HT-29 (cell line): Measurements from ENCODE around the gene UBXN2A. TPM values are rescaled to one million over a fixed set of nuclear protein-coding genes. Genes with fewer than 3 reads are reported as not detected.
A peak's percentile ranks its signal among the peaks of the same experiment; 100 is the strongest.

ENCODE experiments used
- DNase-seq: peaks from one replicate; pipeline ENCODE4 v3.0.0-alpha.2; 2015; ENCODE audit warnings: low spot score
- total RNA-seq: library from RNA; depleted of rRNA; stranded (reverse); fragments of >200 nt; shearing (Covaris generic); gene quantifications from 2 replicates; pipeline ENCODE4 v1.2.3, GENCODE V29; 2014; rRNA removed

UBXN2A gene
- 2.8 and 4.7 TPM in 2 replicates for total RNA-seq

GRCh38 chr2:23939987-23940717, at the start of gene UBXN2A:
Gene UBXN2A, plus strand, starts transcription at chr2:23940463. Its CDS starts 17,852 bp downstream, at chr2:23958315.
- peak; percentile 85 for DNase-seq

DNA sequence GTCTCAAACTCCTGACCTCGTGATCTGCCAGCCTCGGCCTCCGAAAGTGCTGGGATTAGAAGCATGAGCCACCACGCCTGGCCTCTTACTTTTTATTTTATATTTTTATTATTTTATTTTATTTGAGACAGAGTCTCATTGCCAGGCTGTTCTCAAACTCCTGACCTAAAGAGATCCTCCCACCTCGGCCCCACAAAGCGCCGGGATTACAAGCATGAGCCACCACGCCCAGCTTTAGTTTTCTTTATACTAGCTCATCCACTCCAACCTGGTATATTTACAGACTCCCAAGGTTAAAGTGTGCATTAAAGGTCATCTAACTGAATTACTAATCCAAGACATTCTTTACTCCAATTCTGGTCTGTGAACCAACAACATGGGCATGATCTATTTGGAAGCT, 40.1 kb upstream of the UBXN2A start:
- DNase-seq: no peak

GRCh38 chr2:23900541-23901322, 39.5 kb upstream of the UBXN2A start:
- peak; percentile 68 for DNase-seq

GRCh38 chr2:23901966-23902846, 38.1 kb upstream of the UBXN2A start:
- DNase-seq: peak; percentile 59

DNA sequence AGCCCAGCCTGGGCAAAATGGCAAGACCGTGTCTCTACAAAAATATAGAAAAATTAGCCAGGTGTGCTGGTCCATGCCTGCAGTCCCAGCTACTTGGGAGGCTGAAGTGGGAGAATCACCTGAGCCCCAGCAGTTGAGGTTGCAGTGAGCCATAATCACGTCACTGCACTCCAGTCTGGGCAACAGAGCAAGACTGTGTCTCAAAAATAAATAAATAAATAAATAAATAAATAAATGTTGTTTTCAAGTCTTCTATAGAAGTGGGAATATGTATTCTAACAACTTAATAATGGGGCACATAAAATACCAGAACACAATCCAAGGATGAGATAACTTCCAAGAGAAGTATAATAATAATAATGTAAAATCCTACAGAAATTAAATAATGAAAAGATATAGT, 37.2 kb upstream of the UBXN2A start:
- no peak for DNase-seq

GRCh38 chr2:23904215-23904614, 36.0 kb upstream of the UBXN2A start:
- no peak for DNase-seq

- no peak for DNase-seq
Measured at GRCh38 chr2:23904692-23905091, 35.6 kb upstream of the UBXN2A start.

DNA sequence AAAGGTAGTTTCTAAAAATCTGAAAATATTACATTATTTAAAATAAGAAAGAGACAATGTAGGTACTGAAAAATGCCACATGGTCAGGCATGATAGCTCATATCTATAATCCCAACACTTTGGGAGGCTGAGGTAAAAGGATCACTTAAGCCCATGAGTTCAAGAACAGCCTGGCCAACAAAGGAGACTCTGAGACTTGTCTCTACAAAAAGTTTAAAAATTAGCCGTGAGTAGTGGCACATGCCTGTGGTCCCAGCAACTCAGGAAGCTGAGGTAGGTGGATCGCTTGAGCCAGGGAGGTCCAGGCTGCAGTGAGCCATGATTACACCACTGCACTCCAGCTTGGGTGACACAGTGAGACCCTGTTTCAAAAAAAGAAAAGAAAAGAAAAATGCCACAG, 35.1 kb upstream of the UBXN2A start:
- DNase-seq: no peak

DNA sequence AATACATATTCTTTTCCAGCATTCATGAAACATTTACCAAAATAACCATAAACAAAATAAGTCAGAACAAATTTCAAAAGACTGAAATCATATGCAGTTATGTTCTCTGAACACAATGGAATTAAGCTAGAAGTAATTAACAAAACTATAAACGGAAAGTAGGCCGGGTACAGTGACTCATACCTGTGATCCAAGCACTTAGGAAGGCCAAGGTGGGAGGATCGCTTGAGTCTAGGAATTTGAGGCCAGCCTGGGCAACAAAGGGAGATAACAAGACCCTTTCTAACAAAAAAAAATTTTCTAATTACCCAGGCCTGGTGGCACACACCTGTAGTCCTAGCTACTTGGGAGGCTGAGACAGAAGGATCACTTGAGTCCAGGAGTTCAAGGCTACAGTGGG, 28.2 kb upstream of the UBXN2A start:
- no peak for DNase-seq

GRCh38 chr2:23915327-23915726, 24.9 kb upstream of the UBXN2A start:
- no peak for DNase-seq

DNA sequence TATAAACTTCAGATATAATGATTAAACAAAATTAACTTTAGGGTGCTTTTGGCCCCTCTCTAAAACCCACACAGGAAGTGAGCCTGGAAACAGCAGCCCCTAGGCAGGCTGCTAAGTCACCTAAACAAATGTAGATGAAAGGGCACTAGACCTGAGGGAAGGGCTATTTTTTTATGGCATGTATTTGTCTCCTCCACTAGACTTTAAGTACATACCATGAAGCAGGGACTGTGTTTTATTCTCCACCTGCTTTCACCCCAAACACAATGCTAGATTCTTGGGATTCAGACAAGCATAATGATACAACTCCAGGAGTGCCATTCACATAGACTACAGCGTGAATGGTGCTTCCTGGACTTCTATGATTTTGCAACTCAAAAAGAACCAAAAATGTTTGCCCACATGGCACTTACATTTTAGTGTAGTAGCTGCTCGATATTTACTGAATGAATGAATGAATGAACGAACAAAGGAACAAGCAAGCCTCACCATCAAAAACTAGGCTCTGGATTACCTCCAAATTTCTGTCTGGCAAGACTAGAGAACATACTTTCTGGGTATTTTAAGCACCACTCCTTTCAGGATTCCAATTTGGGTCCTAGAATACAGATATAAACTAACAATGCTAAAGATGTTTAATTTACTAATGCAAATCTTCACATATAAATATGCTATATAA, 23.4 kb upstream of the UBXN2A start:
- DNase-seq: peak; percentile 4

DNA sequence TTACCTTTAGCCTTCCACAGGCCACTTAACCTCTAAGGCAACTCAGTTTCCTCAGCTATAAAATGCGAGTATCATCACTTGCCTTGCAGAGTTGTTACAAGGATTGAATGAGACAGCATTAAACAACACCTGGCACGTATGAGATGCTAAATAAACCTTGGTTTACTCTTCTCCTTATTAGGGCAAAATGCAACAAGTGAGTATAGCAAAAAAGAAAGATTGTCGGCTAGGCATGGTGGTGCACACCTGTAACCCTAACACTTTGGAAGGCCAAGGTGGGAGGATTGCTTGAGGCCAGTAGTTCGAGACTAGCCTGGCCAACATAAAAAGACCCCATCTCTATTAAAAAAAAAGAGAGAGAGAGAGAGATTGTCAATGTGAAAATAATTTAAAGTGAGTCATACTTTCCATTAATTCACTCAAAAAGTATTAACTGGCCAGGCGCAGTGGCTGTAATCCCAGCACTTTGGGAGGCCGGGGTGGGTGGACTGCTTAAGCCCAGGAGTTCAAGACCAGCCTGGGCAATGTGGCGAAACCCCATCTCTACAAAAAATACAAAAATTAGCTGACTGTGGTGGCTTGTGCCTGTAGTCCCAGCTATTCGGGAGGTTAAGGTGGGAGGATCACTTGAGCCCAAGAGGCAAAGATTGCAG, 21.3 kb upstream of the UBXN2A start:
- DNase-seq: no peak

DNA sequence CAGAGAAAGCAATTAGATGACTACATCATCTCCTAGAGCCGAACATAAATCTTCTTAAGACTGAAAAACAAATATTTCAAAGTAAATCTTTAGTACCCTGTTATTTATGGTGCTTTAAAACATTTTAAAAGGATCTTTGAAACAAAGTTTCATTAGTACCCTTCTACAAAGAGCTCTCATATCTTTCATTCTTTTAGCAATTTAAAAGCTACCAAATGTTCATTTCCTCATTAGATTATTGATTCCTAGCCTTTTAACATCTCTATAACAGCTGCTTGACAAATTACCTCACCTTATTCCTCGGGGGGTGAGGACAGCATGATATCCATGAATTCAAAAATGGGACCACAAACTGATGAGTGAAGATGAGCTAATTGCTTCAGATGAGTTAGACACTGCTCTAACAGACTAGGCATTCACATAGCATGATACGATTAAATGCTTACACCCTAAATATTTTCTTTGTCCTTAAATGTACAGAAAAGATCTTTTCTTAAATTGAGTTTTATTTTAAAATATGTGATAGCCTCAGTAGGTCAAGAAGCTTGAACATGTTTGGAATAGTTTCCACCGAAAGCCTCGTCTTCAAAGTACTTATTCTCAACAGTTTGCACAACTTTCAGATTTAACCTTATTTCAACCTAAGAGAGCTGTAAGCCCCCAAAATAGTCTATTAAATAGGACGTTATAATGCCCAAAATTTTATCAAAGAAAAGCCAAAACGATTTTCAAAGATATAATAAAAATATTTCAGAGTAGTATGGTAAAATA, 15.5 kb upstream of the UBXN2A start:
- no peak for DNase-seq

DNA sequence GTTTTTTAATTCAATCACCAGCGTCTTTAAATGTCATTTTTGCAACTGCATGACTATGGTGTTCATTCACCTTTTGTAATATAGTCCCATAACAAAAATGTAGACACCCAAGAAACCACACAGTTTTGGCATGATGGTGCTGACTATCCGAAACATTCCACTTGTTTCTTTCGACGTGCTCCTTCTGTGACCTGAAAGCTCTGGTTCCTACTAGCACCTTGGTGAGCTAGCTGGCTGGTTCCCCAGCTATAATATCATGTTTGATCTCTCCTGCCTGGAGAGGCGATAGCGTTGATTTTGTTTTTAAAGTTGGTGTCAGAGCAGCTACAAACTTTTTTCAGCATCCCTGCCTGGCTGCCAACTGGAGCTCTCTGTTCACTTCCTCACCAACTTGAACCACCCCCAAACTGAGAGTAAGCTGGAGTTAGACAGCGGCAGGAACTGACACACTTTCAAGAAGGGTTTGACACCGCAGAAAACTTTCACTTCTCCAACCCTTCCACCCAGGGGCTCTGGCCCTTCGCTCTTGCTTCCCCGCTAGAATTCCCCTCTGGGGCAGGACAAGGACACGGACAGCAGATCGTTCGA, 14.5 kb upstream of the UBXN2A start:
- DNase-seq: peak; percentile 60

DNA sequence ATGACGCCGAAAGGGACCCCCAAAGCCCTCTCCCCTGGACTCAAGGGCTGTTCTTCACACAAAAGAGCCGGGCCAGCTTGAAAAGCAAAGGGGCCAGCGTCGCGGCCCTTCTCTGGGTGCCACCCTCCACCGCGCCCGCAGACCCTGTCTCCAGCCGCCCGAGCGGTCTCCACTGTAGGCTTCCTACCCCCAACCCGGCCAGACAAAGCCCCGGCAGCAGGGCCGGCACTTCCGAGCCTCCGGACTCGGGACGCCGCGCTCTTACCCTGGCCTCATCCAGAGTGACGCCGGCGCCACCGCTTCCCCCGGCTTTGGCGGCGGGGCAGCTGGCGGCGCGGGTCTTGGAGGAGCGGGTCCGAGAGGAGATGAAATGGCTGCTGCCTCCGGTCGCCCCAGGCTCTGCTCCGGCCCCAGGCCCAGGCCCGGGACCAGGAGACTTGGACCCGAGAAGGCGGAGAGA, 13.9 kb upstream of the UBXN2A start:
- DNase-seq: no peak

DNA sequence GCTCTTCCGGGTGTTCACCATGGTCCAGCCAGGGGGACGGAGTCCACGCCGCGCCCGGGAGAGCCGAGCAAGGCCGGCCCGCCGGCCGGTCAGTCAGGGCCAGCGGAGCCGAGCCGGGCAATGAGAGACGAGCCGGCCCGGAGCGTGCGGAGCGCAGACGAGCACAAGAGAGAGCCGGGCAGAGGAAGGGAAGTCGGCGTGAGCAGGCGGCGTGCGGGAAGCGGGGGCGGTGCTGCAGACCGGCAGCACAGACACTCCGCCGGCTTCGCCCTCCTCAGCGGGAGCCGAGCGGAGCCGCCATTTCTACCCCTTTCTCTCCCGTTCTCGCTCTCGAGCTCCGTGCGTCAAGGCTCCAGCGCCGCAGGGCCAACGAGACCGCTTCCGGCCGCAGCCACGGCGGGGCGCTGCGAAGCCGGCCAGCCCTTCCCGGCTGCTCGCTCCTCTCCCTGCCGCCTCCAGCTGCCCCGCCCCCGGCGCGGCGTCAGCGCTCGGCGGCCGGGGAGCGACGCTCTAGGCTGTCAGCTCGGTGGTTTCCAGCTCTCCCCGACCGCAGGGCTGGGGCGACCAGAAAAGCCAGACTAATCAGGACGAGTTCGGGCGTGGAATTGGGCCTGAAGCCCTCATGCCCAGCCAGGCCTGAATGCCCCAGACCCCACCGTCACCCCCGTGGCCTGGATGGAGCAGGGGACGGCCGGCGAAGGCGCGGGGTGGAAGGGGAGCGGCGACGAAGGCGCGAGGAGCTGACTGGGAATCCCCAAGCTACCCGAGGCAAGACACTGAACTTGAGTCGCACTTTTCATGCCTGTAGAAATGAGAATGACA, 13.3 kb upstream of the UBXN2A start, which contains the start of gene ATAD2B:
Gene ATAD2B (minus strand): TSS at position 374 of the 822 bp plus-strand sequence. CDS start 353 bp downstream, at position 21.
- peak; percentile 98 for DNase-seq

DNA sequence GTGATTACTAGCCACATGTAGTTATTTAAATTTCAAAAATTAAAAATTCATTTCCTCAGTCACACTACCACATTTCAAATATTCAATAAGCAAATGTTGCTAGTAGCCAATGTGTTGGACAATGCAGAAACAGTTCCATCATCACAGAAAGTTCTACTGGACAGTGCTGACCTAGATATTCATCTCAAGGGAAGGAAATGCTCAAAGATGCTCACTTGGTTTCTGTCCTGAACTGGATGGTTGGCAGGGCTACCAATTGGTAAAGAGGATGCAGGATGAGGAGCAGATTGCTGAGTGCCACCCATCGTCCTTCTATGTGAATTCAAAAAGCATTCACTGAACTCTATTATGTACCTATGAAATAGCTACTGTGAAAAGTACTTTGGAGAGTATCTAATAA, 6.0 kb upstream of the UBXN2A start:
- no peak for DNase-seq
